Upper lobe of right lung (tissue), 1 donor: ENCODE data around the gene LMTK2. TPM values are rescaled to one million over a fixed set of nuclear protein-coding genes. Genes with fewer than 3 reads are reported as not detected.

Experiments
- ATAC-seq: fragments of 200-7000 bp; cut with Tn5 transposase; one replicate; pipeline ENCODE4 v1.9.1; 2020; ENCODE audit warnings: mild to moderate bottlenecking, moderate library complexity
- DNase-seq: peaks from one replicate; pipeline ENCODE4 v3.0.0-alpha.2; 2020
- H3K27ac ChIP-seq: fragments of 200-600 bp; one replicate; pipeline ENCODE4 v1.8.0; 2022
- H3K27me3 ChIP-seq: fragments of 200-600 bp; one replicate; pipeline ENCODE4 v1.8.0; 2022; ENCODE audit warnings: mild to moderate bottlenecking
- H3K36me3 ChIP-seq: fragments of 200-600 bp; one replicate; pipeline ENCODE4 v1.8.0; 2022
- H3K4me1 ChIP-seq: fragments of 200-600 bp; one replicate; pipeline ENCODE4 v1.8.0; 2022
- H3K4me3 ChIP-seq: fragments of 200-600 bp; one replicate; pipeline ENCODE4 v1.8.0; 2022; ENCODE audit warnings: mild to moderate bottlenecking
- H3K9me3 ChIP-seq: fragments of 200-600 bp; one replicate; pipeline ENCODE4 v1.8.0; 2022
- intact Hi-C: fragments of 100-400 bp; cut with DNase I; formaldehyde crosslinking; loops from one replicate; pipeline ENCODE4 v1.11.0; 2022
- total RNA-seq: library from RNA; stranded (reverse); fragmentation: NEBNext Ultra II Directional; extraction: Animal tissue kit (Norgen Biotek cat#: 25700); gene quantifications from one replicate; pipeline ENCODE4 v1.2.1, GENCODE V29; 2021
- TF ChIP-seq, protein P1 (sequence below): fragments of 200-600 bp; IDR thresholded peaks from one replicate; pipeline ENCODE4 v1.8.0; 2022; ENCODE audit warnings: antibody characterized with exemption
- donor health status: DM: no; HTN: yes; CAD: no; lungs with severe emphysema.

LMTK2 gene
- total RNA-seq, 1 donor from 2014 or later: 40.8 TPM

DNA sequence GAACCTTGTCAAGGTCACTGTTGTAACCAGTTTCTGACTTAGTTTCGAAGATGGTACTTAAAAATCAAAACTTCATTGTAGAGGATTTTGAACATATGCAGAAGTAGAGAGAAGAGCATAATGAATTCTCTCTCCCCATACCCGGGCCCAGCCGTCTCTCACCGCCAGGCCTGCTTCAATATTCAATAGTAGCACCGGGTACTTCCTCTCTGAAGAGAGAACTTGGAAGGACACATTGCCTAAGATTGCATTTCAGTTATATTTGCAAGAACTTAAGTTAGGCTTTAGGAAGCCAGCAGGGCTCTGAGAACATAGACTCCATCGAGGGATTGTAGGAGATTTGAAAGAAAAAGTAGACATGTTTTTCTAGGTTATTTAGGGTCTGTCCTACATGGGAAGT lies 19.1 kb downstream of the LMTK2 start:
- Histone ChIP-seq H3K27ac (no peak overlapping the region), H3K36me3 (no peaks in the 10 kb centered on the region), H3K9me3 (no peaks in the 10 kb centered on the region), H3K4me1 (peaks cover 23% of the 10 kb centered on the region), H3K4me3 (no peak overlapping the region), H3K27me3 (no peaks in the 10 kb centered on the region)
- intact Hi-C loops: no loop called here
- DNase-seq (no peak), ATAC-seq (peak; percentile 74)
- TF ChIP-seq, protein P1, sequence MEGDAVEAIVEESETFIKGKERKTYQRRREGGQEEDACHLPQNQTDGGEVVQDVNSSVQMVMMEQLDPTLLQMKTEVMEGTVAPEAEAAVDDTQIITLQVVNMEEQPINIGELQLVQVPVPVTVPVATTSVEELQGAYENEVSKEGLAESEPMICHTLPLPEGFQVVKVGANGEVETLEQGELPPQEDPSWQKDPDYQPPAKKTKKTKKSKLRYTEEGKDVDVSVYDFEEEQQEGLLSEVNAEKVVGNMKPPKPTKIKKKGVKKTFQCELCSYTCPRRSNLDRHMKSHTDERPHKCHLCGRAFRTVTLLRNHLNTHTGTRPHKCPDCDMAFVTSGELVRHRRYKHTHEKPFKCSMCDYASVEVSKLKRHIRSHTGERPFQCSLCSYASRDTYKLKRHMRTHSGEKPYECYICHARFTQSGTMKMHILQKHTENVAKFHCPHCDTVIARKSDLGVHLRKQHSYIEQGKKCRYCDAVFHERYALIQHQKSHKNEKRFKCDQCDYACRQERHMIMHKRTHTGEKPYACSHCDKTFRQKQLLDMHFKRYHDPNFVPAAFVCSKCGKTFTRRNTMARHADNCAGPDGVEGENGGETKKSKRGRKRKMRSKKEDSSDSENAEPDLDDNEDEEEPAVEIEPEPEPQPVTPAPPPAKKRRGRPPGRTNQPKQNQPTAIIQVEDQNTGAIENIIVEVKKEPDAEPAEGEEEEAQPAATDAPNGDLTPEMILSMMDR: no peak

DNA sequence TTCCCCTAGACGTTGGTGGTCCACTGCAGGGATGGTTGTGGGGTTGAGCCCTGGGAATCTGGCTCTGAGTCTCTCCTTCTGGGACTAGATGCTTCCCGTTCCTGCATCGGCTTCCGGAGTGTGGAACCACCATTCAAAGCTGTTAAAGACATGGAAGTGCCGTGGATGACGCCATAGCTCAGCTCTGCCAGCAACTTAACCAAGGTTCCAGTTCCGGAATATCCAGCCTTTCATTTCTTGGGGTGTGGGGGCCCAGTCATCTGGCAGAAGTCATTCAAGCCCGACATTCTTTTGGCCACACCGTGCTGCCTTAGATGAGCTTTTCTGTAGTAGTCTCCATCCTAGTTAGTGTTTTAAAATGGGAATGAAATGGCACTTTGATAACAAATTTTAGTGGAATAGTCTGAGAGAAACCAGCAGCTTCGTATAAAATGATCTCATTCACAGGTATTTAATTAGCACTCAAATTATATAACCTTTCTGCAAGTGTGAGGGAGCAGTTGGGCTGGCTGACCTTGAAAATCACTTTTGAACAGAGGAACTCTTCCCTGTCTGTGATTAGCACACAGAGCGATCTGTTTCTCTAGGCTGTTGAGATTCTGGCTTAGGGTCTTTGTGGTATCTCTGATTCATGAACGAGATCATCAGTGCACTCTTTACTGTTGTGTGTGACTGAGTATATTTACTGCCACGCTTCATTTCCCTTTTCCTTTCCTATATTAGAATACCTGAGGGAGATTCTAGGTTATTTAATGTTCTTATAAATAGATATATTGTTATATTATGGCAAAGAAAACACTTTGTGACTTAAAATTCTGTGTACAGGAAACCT lies 19.9 kb downstream of the LMTK2 start:
- no peak overlapping the region for H3K4me3 ChIP-seq
- H3K9me3 ChIP-seq: no peaks in the 10 kb centered on the region
- TF ChIP-seq, protein P1: no peak
- no peak for DNase-seq
- intact Hi-C loops: no loop called here
- ATAC-seq: no peak
- peaks cover 19% of the 10 kb centered on the region for H3K4me1 ChIP-seq
- no peak overlapping the region for H3K27ac ChIP-seq
- H3K36me3 ChIP-seq: no peaks in the 10 kb centered on the region
- H3K27me3 ChIP-seq: no peaks in the 10 kb centered on the region

DNA sequence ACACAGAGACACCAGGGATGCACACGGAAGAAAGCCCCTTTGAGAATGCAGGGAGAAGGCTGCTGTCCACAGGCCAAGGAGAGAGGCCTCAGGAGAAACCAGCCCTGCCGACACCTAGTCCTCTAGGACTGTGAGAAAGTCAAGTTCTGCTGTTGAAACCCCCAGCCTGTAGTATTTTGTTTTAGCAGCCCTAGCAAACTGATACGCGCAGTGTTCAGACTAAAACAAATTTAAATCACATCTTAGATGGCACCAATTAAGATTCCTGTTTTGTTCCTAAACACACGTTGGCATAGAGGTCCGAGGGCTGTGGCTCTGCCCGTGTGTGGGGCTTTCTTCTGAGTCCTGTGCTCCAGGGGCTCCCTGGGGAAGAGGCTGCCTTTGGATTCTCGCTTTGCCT lies 21.7 kb downstream of the LMTK2 start:
- peaks cover 24% of the 10 kb centered on the region for H3K4me1 ChIP-seq
- H3K27me3 ChIP-seq: no peaks in the 10 kb centered on the region
- ATAC-seq (no peak), DNase-seq (no peak)
- no peak overlapping the region for H3K27ac ChIP-seq
- intact Hi-C loops: no loop called here
- TF ChIP-seq, protein P1: no peak
- H3K9me3 ChIP-seq: no peaks in the 10 kb centered on the region
- no peak overlapping the region for H3K4me3 ChIP-seq
- no peaks in the 10 kb centered on the region for H3K36me3 ChIP-seq

DNA sequence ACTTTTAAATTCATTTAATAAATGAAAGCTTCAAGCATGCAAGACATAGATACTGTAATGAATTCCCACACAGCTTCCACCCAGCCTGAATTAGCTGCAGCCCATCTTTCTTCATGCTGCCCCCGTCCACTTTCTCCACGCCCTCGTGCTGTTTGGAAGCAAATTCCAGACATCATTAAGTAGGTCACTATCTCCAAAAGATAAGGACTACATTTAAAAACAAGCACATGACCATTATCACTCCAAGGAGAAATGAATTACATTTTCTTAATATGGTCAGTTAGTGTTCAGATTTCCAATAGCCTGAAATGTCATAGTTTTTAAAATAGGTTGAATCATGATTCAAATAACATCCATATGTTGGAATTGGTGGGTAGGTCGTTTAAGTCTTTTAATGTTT lies 24.3 kb downstream of the LMTK2 start:
- Histone ChIP-seq H3K36me3 (no peaks in the 10 kb centered on the region), H3K4me3 (no peak overlapping the region), H3K9me3 (no peaks in the 10 kb centered on the region), H3K27me3 (no peaks in the 10 kb centered on the region), H3K27ac (no peak overlapping the region), H3K4me1 (peaks cover 37% of the 10 kb centered on the region)
- ATAC-seq: no peak
- TF ChIP-seq, protein P1: no peak
- no peak for DNase-seq
- intact Hi-C loops: no loop called here

DNA sequence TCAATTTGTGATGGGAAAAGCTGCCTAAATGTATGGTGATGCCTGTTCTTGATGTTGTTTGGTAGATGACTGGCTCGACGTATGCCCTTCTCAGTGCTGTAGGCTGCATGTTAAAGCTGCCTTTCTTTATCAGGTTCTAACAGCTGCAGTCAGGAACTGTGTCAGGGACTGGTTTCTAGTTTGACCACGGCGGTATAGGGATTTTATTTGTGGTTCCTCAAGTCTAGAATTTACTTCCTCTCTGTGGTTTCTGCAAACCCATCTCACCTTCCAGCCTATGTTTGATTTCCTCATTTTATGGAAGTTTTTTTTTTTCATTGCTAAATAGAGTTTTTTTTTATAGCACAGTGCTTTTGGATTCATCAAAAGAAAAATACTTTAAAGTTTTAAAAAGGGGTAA lies 26.5 kb downstream of the LMTK2 start:
- H3K9me3 ChIP-seq: no peaks in the 10 kb centered on the region
- ATAC-seq (peak; percentile 40), DNase-seq (no peak)
- H3K4me3 ChIP-seq: no peak overlapping the region
- no peaks in the 10 kb centered on the region for H3K36me3 ChIP-seq
- TF ChIP-seq, protein P1: no peak
- H3K27me3 ChIP-seq: no peaks in the 10 kb centered on the region
- intact Hi-C loops: no loop called here
- H3K27ac ChIP-seq: no peak overlapping the region
- H3K4me1 ChIP-seq: peaks cover 35% of the 10 kb centered on the region
